K562 (cell line): ENCODE data around the gene UPF2. TPM values are rescaled to one million over a fixed set of nuclear protein-coding genes. Genes with fewer than 3 reads are reported as not detected.

Experiments used
- ATAC-seq: fragments of 200-7000 bp; cut with Tn5 transposase; 3 replicates; pipeline ENCODE4 v1.9.1; 2020; ENCODE audit warnings: moderate library complexity
- BruUV-seq: library from RNA; stranded (reverse); fragments of 400-500 nt; replicated peaks from 2 replicates; lab custom pipeline; 2021; lab: Mats Ljungman, UMichigan
- CTCF ChIA-PET: fragments of 300-600 bp; formaldehyde crosslinking; extraction: SDS; loops from one replicate; lab custom pipeline; 2021; ENCODE audit warnings: low intra/inter-chr PET ratio; lab: Yijun Ruan, JAX
- POLR2A ChIA-PET: fragments of 300-600, 350-650 bp; sonication (Branson Sonifier 250); formaldehyde crosslinking; extraction: SDS; loops from one replicate; lab custom pipeline; 2021; ENCODE audit warnings: antibody characterized with exemption, inconsistent platforms; lab: Yijun Ruan, JAX
- DNase-seq, 4 experiments: peaks; one replicate each; pipeline versions ENCODE4 v3.0.0 to v3.0.0-alpha.2; 2011 to 2018; ENCODE audit warnings: low spot score in 3 of 4, mixed read lengths in 3 of 4; ENCODE audit errors: extremely low read depth in 1 of 4
- FAIRE-seq: peaks from 2 replicates; lab custom pipeline; 2011; peaks lifted over from hg19 to GRCh38; lab: Jason Lieb, UNC
- H2AFZ ChIP-seq: 2 replicates; pipeline ENCODE4 v1.6.0; 2011; ENCODE audit warnings: low read depth, low read length, control low read depth, inconsistent platforms
- H3K27ac ChIP-seq: fragments of 200-600 bp; 3 replicates; pipeline ENCODE4 v1.8.0; 2011; ENCODE audit warnings: low read depth, mild to moderate bottlenecking, control low read depth, inconsistent platforms, low read length, moderate library complexity, mixed read lengths; ENCODE audit errors: extremely low read depth
- H3K27me3 ChIP-seq, 2 experiments: fragments of 300-600 bp in 1 of 2; 2 replicates in 1 of 2; 3 replicates in 1 of 2; pipeline versions ENCODE4 v1.6.0 to v1.8.0; 2011; ENCODE audit warnings: inconsistent platforms in 2 of 2, low read length in 2 of 2, mild to moderate bottlenecking in 1 of 2, mixed read lengths in 1 of 2, moderate library complexity in 1 of 2; ENCODE audit not compliant: control insufficient read depth in 2 of 2, insufficient read depth in 2 of 2
- H3K36me3 ChIP-seq: fragments of 300-600 bp; 3 replicates; pipeline ENCODE4 v1.8.0; 2011; ENCODE audit warnings: mild to moderate bottlenecking, low read length, inconsistent platforms; ENCODE audit not compliant: control insufficient read depth, insufficient read depth
- H3K4me1 ChIP-seq, 2 experiments: fragments of 200-600 bp in 1 of 2; replicated peaks in 1 of 2; 2 replicates in 1 of 2; 3 replicates in 1 of 2; pipeline versions ENCODE4 v1.5.1 to v1.8.0; 2011; ENCODE audit warnings: inconsistent platforms in 2 of 2, low read length in 2 of 2, mild to moderate bottlenecking in 1 of 2, mixed read lengths in 1 of 2, moderate library complexity in 1 of 2; ENCODE audit not compliant: control insufficient read depth in 2 of 2, insufficient read depth in 2 of 2
- H3K4me2 ChIP-seq: 2 replicates; pipeline ENCODE4 v1.6.1; 2011; ENCODE audit warnings: low read length, control low read depth, inconsistent platforms, mixed read lengths; ENCODE audit not compliant: insufficient read depth
- H3K4me3 ChIP-seq: fragments of 200-600 bp; sonication (generic), shearing (Covaris generic); 2 replicates; pipeline ENCODE4 v1.5.1; 2016; ENCODE audit warnings: control low read depth, inconsistent platforms
- H3K79me2 ChIP-seq: fragments of 200-600 bp; 3 replicates; pipeline ENCODE4 v1.8.0; 2011; ENCODE audit warnings: low read length, inconsistent platforms; ENCODE audit not compliant: control insufficient read depth, insufficient read depth
- H3K9ac ChIP-seq, 2 experiments: 2 replicates each; pipeline versions ENCODE4 v1.6.0 to v1.6.1; 2011; ENCODE audit warnings: low read depth in 2 of 2, low read length in 2 of 2, control low read depth in 1 of 2, inconsistent platforms in 1 of 2, mild to moderate bottlenecking in 1 of 2, mixed read lengths in 1 of 2; ENCODE audit not compliant: insufficient read depth in 1 of 2
- H3K9me1 ChIP-seq: one replicate; pipeline ENCODE4 v1.6.0; 2011; ENCODE audit warnings: inconsistent platforms, mild to moderate bottlenecking, low read length, moderate library complexity; ENCODE audit not compliant: control insufficient read depth, insufficient read depth
- H3K9me3 ChIP-seq: replicated peaks from 2 replicates; pipeline ENCODE4 v1.5.1; 2011; ENCODE audit warnings: low read depth, low read length, inconsistent platforms; ENCODE audit not compliant: control insufficient read depth, insufficient read depth
- H4K20me1 ChIP-seq: replicated peaks from 2 replicates; pipeline ENCODE4 v1.6.1; 2011; ENCODE audit warnings: low read length, inconsistent platforms, mixed read lengths; ENCODE audit not compliant: control insufficient read depth, insufficient read depth
- ARID4B ChIP-seq: sonication (generic); formaldehyde crosslinking; IDR thresholded peaks from 2 replicates; pipeline ENCODE4 v1.8.0; 2022; ENCODE audit warnings: mild to moderate bottlenecking, missing genetic modification reagents
- BDP1 ChIP-seq: IDR thresholded peaks from 3 replicates; pipeline ENCODE4 v1.6.1; 2011; ENCODE audit not compliant: insufficient read length, insufficient read depth
- DPF2 ChIP-seq: fragments of 450-650 bp; IDR thresholded peaks from 2 replicates; pipeline ENCODE4 v1.6.1; 2016
- ETS2 ChIP-seq: IDR thresholded peaks from 2 replicates; pipeline ENCODE4 v1.6.1; 2016; ENCODE audit warnings: borderline replicate concordance, missing genetic modification characterization, mild to moderate bottlenecking, moderate library complexity, missing compliant biosample characterization; ENCODE audit not compliant: poor library complexity, severe bottlenecking
- HLTF ChIP-seq: fragments of 450-650 bp; IDR thresholded peaks from 2 replicates; pipeline ENCODE4 v1.6.1; 2016
- JUNB ChIP-seq: fragments of 450-650 bp; formaldehyde crosslinking; conservative IDR thresholded peaks from 2 replicates; pipeline ENCODE4 v1.4.0; 2020; ENCODE audit warnings: mild to moderate bottlenecking
- MTA2 ChIP-seq: fragments of 450-650 bp; IDR thresholded peaks from 2 replicates; pipeline ENCODE4 v1.6.1; 2016; ENCODE audit warnings: low read depth
- NFYB ChIP-seq: IDR thresholded peaks from 2 replicates; pipeline ENCODE4 v1.6.1; 2011; ENCODE audit warnings: mild to moderate bottlenecking, moderate library complexity; ENCODE audit not compliant: insufficient read length; ENCODE audit errors: extremely low read depth
- RNF2 ChIP-seq: sonication (generic); IDR thresholded peaks from 2 replicates; pipeline ENCODE4 v1.6.1; 2016
- SMC3 ChIP-seq: conservative IDR thresholded peaks from 2 replicates; pipeline ENCODE4 v1.6.1; 2011; ENCODE audit warnings: low read depth, low read length, improper control_type of control experiment; ENCODE audit not compliant: insufficient read depth
- SRF ChIP-seq, 2 experiments: fragments of 250-450, 450-650 bp in 1 of 2; sonication (Bioruptor Pico) in 1 of 2; sonication (generic) in 1 of 2; formaldehyde crosslinking; IDR thresholded peaks; 2 replicates each; pipeline versions ENCODE4 v1.5.0 to v1.5.1; 2020 to 2022; ENCODE audit warnings: mild to moderate bottlenecking in 1 of 2, missing genetic modification reagents in 1 of 2
- TEAD4 ChIP-seq, 2 experiments: sonication (generic) in 1 of 2; formaldehyde crosslinking in 1 of 2; IDR thresholded peaks; 2 replicates each; pipeline versions ENCODE4 v1.6.1 to v1.8.0; 2012 to 2022; ENCODE audit warnings: borderline replicate concordance in 1 of 2, inconsistent platforms in 1 of 2, low read length in 1 of 2, mild to moderate bottlenecking in 1 of 2, missing genetic modification reagents in 1 of 2
- ZKSCAN1 ChIP-seq: fragments of 150-350 bp; IDR thresholded peaks from 2 replicates; pipeline ENCODE4 v1.6.1; 2016; ENCODE audit warnings: low read depth, low read length
- ZNF121 ChIP-seq: sonication (generic); formaldehyde crosslinking; conservative IDR thresholded peaks from 2 replicates; pipeline ENCODE4 v1.8.0; 2022; ENCODE audit warnings: missing genetic modification reagents
- ZNF253 ChIP-seq: fragments of 250-450 bp; sonication (Bioruptor Pico); conservative IDR thresholded peaks from 2 replicates; pipeline ENCODE4 v1.6.1; 2021; ENCODE audit warnings: mild to moderate bottlenecking
- ZNF408 ChIP-seq: fragments of 250-450 bp; sonication (Bioruptor Pico); IDR thresholded peaks from 2 replicates; pipeline ENCODE4 v1.4.0; 2020; ENCODE audit warnings: low read depth, mild to moderate bottlenecking, moderate library complexity
- WGBS: fragments of 100-300 bp; shearing (Covaris generic); methylation state at CpG from one replicate; pipeline ENCODE4 v1.1.6; 2016; ENCODE audit warnings: low coverage, mixed read lengths; ENCODE audit not compliant: insufficient coverage; ENCODE audit errors: missing lambda C conversion rate; 5-methylcytosine and 5-hydroxymethylcytosine counted together
- in situ Hi-C: fragments of 300-500 bp; cut with MboI; formaldehyde crosslinking; loops from 4 replicates; pipeline ENCODE4 v1.15.0; 2018; ENCODE audit warnings: inconsistent platforms, mixed read lengths
- intact Hi-C: fragments of 100-400 bp; cut with micrococcal nuclease; formaldehyde crosslinking; loops from 2 replicates; pipeline ENCODE4 v1.14.2; 2022
- polyA plus RNA-seq, 8 experiments: library from polyadenylated mRNA; depleted of rRNA in 4 of 8; stranded (reverse) in 5 of 8; unstranded in 3 of 8; fragments of >200 nt; fragmentation: Nextera tagmentation in 2 of 8; fragmentation: Illumina TruSeq in 1 of 8; extraction: Ambion mirVana in 2 of 8; extraction: Trizol in 1 of 8; gene quantifications; 2 replicates each; pipeline versions ENCODE4 v1.2.1 to v1.2.3, GENCODE V29; 2011 to 2014; ENCODE audit warnings: inconsistent platforms in 1 of 8, missing spikeins in 1 of 8
- total RNA-seq, 7 experiments: library from RNA; depleted of rRNA in 6 of 7; stranded (reverse); fragments of >200 nt in 6 of 7; fragmentation: Illumina TruSeq in 2 of 7; extraction: Trizol in 2 of 7; gene quantifications; 2 replicates each; pipeline versions ENCODE4 v1.2.1 to v1.2.3, GENCODE V29; 2011 to 2021; ENCODE audit warnings: low replicate concordance in 1 of 7
- TF ChIP-seq, protein P1 (sequence below): sonication (generic); formaldehyde crosslinking; IDR thresholded peaks from 2 replicates; pipeline ENCODE4 v1.8.0; 2022; ENCODE audit warnings: mild to moderate bottlenecking, missing genetic modification reagents
- TF ChIP-seq, protein P2 (sequence below): fragments of 200-800 bp; sonication (Bioruptor generic); IDR thresholded peaks from 2 replicates; pipeline ENCODE4 v1.6.1; 2017; ENCODE audit warnings: missing genetic modification characterization, missing compliant biosample characterization

Gene UPF2
- total and polyA plus RNA-seq, 9 of the 15 experiments (the other 6 are each of a cell fraction or from before 2014, with no cell fraction given), result 13.9 to 37.7 (median 23.7) TPM

- no peak for DNase-seq
- no peak overlapping the region for H3K4me2 ChIP-seq
- POLR2A ChIA-PET, result interaction anchor here (1.0 kb wide), 1 partner anchor 14 kb away, joined by 3 read pairs; no protein-coding TSS in a partner anchor
- FAIRE-seq, result no peak
- WGBS, result 84% methylated on average over 4 of the region's 4 CpGs
- CTCF ChIA-PET, result no interaction called here
- no peaks in the 10 kb centered on the region for H3K4me1 ChIP-seq
- H3K27ac ChIP-seq, result no peak overlapping the region
- BruUV-seq, result no TSS peak
- in situ Hi-C loops, result no loop called here
- H3K9me3 ChIP-seq, result no peaks in the 10 kb centered on the region
- H2AFZ ChIP-seq, result no peak overlapping the region
- ATAC-seq, result no peak
- H3K9ac ChIP-seq, result no peak overlapping the region
- no peaks in the 10 kb centered on the region for H3K79me2 ChIP-seq
- no peaks in the 10 kb centered on the region for H3K27me3 ChIP-seq
- H4K20me1 ChIP-seq, result no peaks in the 10 kb centered on the region
- H3K4me3 ChIP-seq, result no peak overlapping the region
- H3K9me1 ChIP-seq, result no peaks in the 10 kb centered on the region
- intact Hi-C loops, result no loop called here
- H3K36me3 ChIP-seq, result peaks cover 67% of the 10 kb centered on the region
- TF ChIP-seq HLTF, result no peak
- no peak for TF ChIP-seq ARID4B
- TF ChIP-seq TEAD4 (IDR thresholded peaks at IDR 0.05; ENCODE audit: low read length), result no peak
- TF ChIP-seq TEAD4 (CRISPR knock-in tag; IDR thresholded peaks at IDR 0.05; ENCODE audit: borderline replicate concordance), result no peak
- TF ChIP-seq ZKSCAN1, result no peak
- no peak for TF ChIP-seq SRF (CRISPR knock-in tag; IDR thresholded peaks at IDR 0.05)
- no peak for TF ChIP-seq JUNB (CRISPR knock-in tag)
- TF ChIP-seq ETS2, result no peak
- TF ChIP-seq NFYB, result no peak
- no peak for TF ChIP-seq ZNF408 (CRISPR knock-in tag)
- no peak for TF ChIP-seq ZNF253 (CRISPR knock-in tag)
- TF ChIP-seq RNF2, result no peak
- TF ChIP-seq, protein P1, sequence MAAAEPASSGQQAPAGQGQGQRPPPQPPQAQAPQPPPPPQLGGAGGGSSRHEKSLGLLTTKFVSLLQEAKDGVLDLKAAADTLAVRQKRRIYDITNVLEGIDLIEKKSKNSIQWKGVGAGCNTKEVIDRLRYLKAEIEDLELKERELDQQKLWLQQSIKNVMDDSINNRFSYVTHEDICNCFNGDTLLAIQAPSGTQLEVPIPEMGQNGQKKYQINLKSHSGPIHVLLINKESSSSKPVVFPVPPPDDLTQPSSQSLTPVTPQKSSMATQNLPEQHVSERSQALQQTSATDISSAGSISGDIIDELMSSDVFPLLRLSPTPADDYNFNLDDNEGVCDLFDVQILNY (CRISPR knock-in tag), result no peak
- TF ChIP-seq, protein P2, sequence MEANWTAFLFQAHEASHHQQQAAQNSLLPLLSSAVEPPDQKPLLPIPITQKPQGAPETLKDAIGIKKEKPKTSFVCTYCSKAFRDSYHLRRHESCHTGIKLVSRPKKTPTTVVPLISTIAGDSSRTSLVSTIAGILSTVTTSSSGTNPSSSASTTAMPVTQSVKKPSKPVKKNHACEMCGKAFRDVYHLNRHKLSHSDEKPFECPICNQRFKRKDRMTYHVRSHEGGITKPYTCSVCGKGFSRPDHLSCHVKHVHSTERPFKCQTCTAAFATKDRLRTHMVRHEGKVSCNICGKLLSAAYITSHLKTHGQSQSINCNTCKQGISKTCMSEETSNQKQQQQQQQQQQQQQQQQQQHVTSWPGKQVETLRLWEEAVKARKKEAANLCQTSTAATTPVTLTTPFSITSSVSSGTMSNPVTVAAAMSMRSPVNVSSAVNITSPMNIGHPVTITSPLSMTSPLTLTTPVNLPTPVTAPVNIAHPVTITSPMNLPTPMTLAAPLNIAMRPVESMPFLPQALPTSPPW (CRISPR knock-in tag), result no peak
- no peak for TF ChIP-seq MTA2
- no peak for TF ChIP-seq SMC3
- no peak for TF ChIP-seq DPF2
- no peak for TF ChIP-seq BDP1
- no peak for TF ChIP-seq ZNF121
Observed at GRCh38 chr10:11961771-11962170, 80.8 kb downstream of the UPF2 start.
